ENCODE data around the gene WFIKKN1.

Gene WFIKKN1, protein sequence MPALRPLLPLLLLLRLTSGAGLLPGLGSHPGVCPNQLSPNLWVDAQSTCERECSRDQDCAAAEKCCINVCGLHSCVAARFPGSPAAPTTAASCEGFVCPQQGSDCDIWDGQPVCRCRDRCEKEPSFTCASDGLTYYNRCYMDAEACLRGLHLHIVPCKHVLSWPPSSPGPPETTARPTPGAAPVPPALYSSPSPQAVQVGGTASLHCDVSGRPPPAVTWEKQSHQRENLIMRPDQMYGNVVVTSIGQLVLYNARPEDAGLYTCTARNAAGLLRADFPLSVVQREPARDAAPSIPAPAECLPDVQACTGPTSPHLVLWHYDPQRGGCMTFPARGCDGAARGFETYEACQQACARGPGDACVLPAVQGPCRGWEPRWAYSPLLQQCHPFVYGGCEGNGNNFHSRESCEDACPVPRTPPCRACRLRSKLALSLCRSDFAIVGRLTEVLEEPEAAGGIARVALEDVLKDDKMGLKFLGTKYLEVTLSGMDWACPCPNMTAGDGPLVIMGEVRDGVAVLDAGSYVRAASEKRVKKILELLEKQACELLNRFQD

GRCh38 chr16:630815-631405, at the start of gene WFIKKN1:
Gene WFIKKN1, plus strand, starts transcription at chr16:630985. Its CDS starts 269 bp downstream, at chr16:631254.
- no peak for DNase-seq

- DNase-seq = no peak
Measured at GRCh38 chr16:582218-582613, 48.6 kb upstream of the WFIKKN1 start.

GRCh38 chr16:582614-583331, 48.0 kb upstream of the WFIKKN1 start:
- DNase-seq = no peak

- no peak for DNase-seq
Measured at GRCh38 chr16:583470-583814, 47.3 kb upstream of the WFIKKN1 start.

DNA sequence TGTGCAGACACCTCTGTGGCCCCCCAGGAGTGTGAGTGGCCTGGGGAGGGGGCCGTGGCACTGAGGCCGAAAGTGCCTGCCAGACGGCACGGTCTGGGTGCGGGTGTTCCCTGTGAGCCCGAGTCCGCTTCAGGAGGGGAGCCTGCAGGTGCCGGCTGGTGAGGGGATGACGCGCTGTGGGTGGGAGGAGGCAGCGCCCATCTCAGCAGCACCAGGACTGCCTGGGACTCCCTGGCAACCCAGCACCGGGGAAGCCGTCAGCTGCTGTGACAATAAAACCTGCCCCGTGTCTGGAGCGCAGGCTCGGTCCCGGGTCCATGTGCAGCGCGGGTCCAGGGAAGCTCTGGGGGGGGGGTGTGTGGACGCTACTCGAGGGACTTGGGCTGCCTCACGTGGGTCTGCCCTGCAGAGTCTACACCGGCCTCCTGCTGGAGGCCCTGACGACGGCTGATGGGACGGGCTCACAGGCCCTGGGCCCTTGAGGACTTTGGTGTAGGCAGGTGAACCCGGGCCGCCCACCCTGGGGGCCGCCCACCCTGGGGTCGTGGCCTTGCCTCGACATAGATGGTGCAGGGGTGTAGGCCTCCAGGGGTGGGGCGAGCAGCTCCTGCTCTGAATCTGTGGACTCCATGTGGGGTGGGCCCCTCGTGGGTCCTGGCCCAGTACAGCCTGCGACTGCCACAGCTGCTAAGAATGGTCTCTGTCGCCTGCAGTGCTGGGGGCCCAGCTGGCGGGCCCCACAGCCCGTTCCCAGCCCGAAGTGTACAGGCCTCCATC, 46.8 kb upstream of the WFIKKN1 start:
- peak in 1 of 2 experiments; percentile 33 for DNase-seq

- DNase-seq = no peak
Measured at GRCh38 chr16:585351-585750, 45.4 kb upstream of the WFIKKN1 start.

DNA sequence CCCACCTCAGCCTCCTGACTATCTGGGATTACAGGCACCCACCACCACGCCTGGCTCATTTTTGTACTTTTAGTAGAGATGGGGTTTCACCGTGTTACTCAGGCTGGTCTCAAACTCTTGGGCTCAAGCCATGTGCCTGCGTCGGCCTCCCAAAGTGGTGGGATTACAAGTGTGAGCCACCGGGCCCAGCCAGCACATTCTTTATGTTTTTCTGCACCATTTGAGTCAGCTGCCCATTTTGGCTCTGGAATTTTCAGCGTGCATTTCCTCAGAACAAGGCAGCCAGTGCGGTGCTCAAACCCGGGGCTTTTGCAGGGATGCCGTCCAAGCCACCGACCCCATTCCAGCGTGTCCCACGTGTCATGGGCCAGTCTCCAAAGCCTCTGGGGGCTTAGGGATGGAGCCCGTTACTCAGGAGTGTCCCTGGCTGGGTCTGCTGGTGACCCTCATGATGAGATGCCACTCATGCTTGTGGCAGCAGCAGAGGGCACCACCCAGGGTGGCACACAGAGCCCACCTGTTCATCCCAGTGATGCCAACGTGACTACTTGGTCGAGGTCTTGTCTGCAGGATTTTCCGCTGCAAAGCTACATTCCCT, 44.6 kb upstream of the WFIKKN1 start:
- DNase-seq = no peak

GRCh38 chr16:586645-587590, 43.9 kb upstream of the WFIKKN1 start:
- DNase-seq = no peak

DNA sequence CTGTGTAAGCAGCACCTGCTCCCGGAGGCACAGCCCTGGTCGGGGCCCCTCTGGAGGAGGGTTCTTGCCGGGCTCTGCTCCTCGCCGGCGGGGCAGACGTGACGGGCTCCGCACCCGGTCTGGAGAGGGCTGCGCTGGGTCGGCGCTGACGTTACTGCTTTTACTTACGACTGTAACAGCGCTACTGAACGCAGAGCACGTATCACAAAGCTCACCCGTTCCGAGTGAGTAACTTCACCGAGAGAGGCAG, 42.2 kb upstream of the WFIKKN1 start:
- DNase-seq = peak in 1 of 2 experiments; percentile 22

DNA sequence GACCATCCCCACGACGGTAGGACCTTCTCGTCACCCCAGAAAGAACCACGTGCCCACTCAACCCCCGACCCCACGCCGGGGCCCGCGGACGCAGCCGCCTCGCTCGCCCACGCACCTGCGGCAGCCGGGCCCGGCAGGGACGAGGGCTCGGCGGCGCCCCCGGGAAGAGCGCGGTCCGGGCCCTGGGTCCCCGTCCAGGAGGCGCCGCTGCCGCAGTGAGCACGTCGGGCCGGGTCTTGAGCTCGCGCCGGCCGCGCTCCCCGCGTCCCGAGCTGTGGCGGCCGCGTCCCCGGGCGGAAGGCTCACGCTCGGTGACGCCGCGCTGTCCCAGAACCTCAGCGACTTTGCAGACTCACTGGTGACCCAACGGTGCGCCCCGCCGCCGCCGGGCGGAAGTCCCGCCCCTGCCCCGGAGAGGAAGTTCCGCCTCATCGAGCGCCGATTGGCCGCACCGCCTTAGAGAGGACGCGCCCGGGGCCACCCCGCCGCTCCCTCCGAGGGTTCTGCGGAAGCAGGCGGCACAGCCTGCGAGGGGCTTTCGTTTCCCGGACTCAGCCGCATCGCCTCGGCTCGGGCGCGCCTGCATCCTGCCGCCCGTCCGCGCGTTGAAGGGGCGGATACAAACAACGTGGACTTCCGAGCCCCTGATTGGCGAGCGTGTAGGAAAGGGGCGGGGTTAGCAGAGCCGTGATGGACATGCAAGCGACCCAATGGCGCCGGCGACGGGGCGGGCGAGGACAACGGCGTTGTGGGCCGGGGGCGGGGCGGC, 41.7 kb upstream of the WFIKKN1 start:
- DNase-seq = peak; percentile 92 to 94

- peak; percentile 96 for DNase-seq
Measured at GRCh38 chr16:589658-590187, 41.1 kb upstream of the WFIKKN1 start, which contains the start of gene RAB40C. Gene RAB40C, plus strand, starts transcription at chr16:590066. Its CDS starts 226 bp downstream, at chr16:590292.

- DNase-seq = no peak
Measured at GRCh38 chr16:590188-590814, 40.5 kb upstream of the WFIKKN1 start.

DNA sequence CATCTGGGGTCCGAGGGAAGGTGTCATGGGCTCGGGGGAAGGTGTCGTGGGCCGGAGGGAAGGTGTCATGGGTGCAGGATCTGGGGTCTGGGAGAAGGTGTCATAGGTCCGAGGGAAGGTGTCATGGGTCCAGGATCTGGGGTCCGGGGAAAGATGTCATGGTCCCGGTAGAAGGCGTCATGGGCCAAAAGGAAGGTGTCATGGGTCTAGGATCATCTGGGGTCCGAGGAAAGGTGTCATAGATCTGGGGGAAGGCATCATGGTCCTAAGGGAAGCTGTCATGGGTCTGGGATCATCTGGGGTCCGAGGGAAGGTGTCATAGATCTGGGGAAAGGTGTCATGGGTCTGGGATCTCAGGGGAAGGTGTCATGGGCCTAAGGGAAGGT, 40.0 kb upstream of the WFIKKN1 start:
- DNase-seq = no peak

GRCh38 chr16:591231-591630, 39.6 kb upstream of the WFIKKN1 start:
- DNase-seq = no peak

GRCh38 chr16:591892-592517, 38.8 kb upstream of the WFIKKN1 start:
- DNase-seq = no peak

DNA sequence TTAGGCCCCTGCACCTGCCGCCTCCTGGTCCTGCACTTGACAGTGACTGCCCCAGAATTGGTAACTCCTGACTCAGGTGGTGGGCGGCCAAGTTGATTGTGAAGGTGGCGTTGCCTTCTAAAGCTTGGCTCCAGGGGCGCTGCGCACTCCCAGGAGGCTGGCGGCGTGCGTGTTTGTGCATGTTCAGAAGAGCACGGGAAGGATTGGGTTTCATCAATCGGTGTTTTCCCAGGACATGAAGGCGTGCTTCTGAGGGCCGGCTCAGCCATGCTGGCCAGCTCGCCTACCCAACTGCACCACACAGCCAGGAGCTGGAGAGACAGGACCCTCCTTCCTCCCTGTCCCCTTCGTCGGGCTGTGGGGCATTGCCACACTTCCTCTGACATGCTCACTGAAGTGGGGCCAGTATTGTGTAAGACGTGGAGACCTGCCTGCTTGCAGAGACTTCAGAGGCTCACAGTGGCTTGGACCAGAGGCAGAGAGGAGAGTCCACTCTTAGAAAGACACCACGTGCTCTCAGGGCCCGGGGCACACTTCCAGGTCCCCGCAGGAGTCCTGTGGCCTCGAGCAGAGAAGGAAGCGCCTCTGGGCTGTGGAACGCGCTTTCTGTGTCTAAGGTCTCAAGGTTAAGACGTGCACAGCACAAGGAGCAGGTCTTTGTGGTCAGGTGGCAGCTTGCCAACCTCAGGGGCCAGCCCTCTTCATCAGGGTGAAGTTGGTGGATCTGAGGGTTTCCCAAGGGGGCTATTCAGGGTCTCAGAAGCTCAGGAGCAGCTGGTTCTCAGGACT, 38.1 kb upstream of the WFIKKN1 start:
- DNase-seq = peak in 1 of 2 experiments; percentile 47

- DNase-seq = peak in 1 of 2 experiments; percentile 47
Measured at GRCh38 chr16:593406-593805, 37.4 kb upstream of the WFIKKN1 start.

DNA sequence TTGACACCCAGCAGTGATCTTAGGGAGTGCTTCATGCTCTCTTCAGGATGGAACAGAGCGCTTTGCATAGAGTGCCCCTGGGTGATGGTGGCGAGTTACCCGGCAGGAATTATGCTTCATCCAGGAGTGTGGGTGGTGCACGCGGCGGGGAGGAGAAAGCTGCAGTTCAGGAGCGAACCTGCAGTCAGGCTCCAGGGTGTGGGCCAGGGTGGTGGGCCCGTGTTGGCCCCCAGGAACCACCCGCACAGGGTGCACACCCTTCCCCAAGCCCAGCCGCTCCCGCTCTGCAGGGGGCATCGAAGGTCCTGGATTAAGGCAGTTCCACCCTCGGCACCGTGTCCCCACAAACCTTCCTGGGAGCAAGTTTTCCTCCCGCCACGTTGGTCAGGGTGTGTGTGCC, 37.0 kb upstream of the WFIKKN1 start:
- DNase-seq = no peak
